ENCODE measurements around the gene TIAL1.
"Not testable (repeated sequence)": the region's sequence is repeated elsewhere in the genome, so short reads cannot be mapped to it uniquely, and the experiment has no call there.

The TIAL1 gene

DNA sequence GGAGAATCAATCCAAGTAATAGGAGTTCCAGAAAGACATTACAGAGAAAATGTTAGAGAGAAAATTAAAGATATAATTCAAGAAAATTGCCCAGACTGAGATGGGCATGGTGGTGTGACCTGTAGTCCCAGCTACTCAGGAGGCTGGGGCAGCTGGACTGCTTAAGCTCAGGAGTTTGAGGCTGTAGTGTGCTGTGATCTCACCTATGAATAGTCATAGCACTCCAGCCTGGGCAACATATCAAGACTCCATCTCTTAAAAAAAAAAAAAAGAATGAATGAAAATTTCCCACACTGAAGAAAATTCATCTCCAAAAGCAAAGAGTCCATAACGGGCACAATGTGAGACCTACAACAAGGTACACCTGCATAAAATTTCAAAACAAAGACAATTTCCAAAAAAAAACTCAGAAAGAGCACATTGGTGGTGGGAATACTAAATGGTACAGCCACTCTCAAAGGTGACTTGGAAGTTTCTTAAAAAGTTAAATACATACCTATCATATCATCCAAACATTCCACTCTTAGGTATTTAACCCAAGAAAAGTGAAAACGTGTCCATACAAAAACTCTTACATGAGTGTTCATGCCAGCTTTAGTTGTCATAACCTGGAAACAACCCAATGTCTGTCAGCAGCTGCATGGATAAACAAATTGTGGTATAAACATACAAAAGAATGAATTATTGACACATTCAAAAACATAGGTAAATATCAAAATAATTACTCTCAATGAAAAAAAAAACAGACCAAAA lies 47.3 kb downstream of the TIAL1 start:
- DNase-seq (ENCODE audit: low read depth), result no peak

GRCh38 chr10:119546009-119546408 lies 50.8 kb downstream of the TIAL1 start:
- no peak for DNase-seq (ENCODE audit: low read depth)

DNA sequence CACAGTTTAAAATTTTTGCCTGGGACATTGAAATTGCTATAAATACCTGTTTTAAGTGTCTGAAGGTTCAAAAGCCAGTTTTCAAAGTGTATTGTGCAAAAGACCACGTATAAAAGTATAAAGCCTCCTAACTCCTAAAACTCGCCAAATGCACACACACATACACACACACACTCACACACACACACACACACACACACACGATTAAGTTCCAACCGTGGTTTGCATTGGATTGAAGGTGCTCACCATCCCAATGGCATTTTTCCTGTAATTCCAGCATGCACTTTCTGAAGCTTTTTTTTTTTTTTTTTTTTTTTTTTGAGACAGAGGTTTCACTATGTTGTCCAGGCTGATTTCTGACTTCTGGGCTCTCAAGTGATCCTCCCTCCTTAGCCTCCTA lies 51.5 kb downstream of the TIAL1 start:
- DNase-seq (ENCODE audit: low read depth), result no peak

- no peak for DNase-seq (ENCODE audit: low read depth)
These were observed 52.7 kb downstream of the TIAL1 start for GRCh38 chr10:119543814-119544642.

DNA sequence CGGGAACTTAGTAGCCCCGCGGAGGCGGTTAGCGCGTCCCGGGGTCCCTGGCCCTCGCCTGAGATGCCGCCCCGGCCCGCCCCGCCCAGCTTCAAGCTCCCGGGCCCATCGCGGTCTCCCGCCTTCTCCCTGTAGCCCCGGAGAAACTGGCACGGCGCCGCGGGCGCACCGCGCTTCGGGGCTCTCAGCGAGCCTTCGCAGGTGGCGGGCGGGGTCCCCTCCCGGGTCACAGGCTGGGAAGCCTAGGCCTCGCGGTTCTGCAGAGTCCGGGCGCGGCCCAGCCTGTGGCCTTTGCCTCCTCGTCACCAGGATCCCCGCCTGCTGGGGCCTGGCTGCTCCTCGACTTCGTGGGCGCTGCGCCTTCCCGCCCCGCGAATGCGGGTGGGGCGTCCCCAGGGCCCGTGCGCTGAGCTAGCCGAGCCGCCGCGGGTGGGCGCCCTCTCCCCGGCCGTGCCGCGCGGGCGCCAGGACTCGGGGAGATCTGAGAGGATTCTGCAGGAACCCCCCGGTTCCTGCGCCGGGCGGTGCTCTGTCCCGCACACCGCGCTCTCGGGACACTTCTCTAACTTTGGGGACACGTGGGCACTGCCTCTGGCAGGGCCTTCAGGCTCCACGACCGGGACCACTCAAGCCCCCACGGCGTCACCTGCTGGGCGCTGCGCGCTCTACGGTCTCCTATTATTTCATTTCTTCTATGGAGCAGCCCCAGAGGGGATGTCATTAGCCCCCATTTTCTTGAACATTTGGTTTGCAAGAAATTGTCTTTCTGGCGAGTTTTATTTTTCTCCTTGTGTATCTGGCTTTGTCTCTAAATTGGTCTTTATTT lies 53.6 kb downstream of the TIAL1 start:
- DNase-seq (ENCODE audit: low read depth), result peak; percentile 57

DNA sequence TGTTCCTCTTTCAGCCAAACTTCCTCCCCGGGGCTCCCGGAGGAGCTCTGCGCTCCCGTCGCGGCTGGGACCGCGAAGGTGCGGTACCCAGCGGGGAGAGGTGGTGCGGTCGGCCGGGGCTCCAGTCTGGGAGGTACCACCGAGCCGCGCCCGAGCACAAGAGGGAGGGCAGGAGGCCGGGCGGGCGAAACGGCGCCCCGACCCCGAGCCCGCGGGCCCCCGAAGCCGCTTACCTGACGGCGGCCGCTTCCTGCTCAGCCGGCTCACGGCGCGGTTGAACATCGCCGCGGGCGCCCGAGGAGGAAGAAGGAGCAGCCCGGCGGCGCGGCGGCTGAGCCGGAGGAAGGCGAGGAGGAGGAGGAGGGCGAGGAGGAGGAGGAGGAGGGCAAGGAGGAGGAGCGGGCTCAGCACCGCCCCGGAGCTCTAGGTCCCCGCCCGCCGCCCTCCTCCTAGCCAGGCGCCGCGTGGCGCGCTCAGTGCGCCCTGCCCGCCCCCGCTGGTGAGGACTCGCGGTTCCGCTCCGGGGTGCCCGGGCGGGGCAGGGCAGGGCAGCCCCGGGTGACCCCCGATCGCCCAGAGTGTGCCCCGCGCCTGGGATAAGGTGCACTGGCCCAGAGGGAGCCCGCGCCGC lies 54.3 kb downstream of the TIAL1 start, which contains the start of gene RGS10:
TSS of gene RGS10 (minus strand) at position 363 of the 631 bp plus-strand sequence. CDS start at position 282, 81 bp downstream.
- DNase-seq (ENCODE audit: low read depth), result peak; percentile 73

DNA sequence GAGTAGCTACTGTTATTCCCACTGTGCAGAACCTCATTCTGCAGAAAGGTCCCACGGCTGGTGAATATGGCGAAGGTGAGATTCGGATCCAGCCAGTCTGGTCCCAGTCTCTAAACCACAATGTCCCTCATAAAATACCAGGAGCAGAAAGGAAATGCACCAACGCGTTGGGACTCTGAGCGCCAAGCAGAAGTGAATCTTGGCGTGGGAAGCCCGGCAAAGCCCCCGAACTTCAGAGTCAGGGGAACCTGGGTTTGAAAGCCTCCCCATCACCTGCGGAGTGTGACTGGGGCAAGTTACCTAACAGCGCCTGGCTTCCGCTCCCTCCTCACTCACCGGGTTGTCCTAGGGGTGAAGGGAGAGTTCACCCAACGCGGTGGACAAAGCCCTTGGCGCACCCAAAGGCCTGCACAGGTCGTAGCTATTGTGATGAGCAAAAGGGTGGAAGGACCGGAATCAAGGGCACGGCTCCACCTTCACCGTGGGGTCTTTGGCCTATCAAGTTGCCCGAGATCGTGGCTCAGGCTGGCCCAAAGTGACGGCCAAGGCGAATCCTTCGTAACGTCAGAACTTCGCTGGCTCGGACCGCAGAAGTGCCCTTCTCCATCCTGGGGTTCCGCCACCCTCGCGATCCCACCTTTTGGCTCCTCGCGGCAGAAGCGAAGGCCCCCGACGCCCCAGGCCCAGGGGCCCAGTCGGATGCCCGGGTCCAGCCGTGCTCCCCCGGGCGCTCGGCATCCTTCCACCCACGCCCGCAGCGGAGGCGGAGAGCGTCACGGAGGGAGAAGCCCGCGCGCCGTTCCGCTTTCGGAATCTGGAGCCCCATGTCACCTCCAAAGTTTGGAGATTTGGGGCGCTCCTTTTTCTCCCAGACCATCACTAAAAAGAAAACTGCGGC lies 55.1 kb downstream of the TIAL1 start:
- no peak for DNase-seq (ENCODE audit: low read depth)

- no peak for DNase-seq (ENCODE audit: low read depth)
These were observed 55.7 kb downstream of the TIAL1 start for GRCh38 chr10:119541046-119541445.

GRCh38 chr10:119540038-119540437 lies 56.7 kb downstream of the TIAL1 start:
- no peak for DNase-seq (ENCODE audit: low read depth)

- no peak for DNase-seq (ENCODE audit: low read depth)
These were observed 57.4 kb downstream of the TIAL1 start for GRCh38 chr10:119539359-119539825.

GRCh38 chr10:119538632-119539358 lies 58.0 kb downstream of the TIAL1 start:
- no peak for DNase-seq (ENCODE audit: low read depth)

DNA sequence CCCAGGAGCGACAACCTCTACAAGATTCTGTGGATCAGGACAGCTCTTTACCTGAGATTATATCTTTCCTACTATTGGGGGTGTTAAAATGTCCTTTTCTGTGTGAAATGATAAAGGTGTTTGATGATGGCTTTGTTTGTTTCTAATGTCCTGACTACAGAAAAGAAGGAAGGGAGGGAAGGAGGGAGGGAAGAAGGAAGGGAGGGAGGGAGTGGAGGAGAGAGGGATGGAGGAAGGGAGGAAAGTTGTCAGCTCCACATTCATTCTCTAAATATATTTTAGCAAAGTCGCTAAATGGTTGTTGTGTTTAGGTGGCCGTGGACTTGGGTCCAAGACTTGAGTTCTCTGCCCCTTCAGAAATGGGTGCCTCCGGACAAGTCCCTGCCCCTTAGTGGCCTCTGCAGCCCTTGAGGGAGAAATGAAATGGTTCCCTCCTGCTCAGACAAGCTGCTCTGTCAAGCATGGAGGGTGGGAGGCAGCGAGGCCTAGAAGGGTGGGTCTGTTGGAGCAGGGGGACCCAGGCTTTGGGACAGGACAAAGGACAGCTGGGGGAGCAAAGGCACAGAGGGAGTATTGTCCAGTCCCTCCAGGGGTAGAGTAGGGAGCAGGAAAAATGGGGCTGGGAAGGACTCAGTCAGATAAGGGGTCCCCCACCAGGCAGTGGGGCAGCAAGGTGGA lies 58.7 kb downstream of the TIAL1 start:
- no peak for DNase-seq (ENCODE audit: low read depth)

DNA sequence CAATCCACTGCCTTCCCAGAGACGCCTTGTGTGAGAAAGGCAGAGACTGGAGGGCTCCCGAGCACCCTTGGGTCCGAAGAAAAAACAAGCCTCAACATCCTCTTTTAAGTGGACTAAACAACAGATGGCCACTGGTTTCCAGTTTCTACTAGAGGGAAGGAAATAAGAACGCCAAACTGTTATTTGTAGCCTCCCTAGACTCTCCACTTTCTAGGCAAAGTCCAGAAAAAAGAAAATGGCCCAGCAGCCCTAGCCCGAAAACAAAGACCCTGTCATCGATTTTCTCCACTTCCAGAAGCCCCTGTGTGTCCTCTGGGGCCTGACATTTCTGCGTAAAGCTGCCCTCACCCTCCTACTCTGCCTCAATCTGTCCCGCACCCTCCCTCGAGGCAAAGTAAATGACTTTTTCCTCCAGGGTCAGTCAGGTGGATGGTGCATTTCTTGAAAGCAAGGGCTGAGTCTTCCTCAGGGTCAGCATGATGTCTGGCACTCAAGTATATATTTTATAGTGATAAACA lies 60.2 kb downstream of the TIAL1 start:
- no peak for DNase-seq (ENCODE audit: low read depth)

GRCh38 chr10:119535837-119536507 lies 60.8 kb downstream of the TIAL1 start:
- no peak for DNase-seq (ENCODE audit: low read depth)

DNA sequence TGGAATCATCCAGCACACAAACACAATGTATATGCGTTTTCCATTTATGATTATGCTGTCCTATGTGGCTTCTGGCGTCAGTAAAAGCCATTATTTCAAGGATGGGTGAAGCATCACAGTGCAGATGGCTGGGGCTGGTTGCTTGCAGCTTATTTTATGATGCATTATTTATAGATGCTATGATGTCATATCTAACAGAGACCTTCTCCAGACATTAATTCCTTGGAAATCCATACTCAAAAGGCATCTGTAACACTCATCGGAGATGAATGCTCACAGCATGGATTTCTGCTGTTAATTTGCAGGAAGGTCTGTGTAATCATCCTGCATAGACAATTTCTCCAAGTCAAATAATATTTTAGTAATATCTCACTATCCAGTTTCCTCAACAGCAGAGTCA lies 61.5 kb downstream of the TIAL1 start:
- no peak for DNase-seq (ENCODE audit: low read depth)

DNA sequence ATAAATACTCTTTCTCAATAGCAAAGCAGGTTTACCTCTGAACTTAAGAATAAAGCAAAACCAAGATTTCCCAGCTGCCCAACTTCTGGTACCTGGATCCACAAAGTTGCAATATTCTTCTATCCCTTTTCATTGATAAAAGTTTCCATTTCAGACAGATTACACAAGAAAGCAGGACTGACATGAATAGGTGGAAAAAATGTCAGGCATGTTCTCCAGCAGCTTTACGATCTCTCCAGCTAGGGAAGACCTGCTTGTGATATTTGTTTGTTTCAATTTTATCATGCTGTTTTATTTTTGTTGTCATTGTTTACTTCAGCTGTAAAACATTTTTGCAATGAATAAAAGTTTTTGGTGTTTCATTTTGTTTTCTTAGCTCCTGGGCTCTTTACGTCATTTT lies 63.3 kb downstream of the TIAL1 start:
- DNase-seq (ENCODE audit: low read depth), result no peak

GRCh38 chr10:119532791-119533190 lies 64.0 kb downstream of the TIAL1 start:
- not testable (repeated sequence) for DNase-seq (ENCODE audit: low read depth)

- not testable (repeated sequence) for DNase-seq (ENCODE audit: low read depth)
These were observed 64.5 kb downstream of the TIAL1 start for GRCh38 chr10:119532251-119532650.

- DNase-seq (ENCODE audit: low read depth), result no peak
These were observed 65.7 kb downstream of the TIAL1 start for GRCh38 chr10:119531067-119531466.
